Caco-2 (cell line): ENCODE measurements around the gene STPG1. TPM values are rescaled to one million over a fixed set of nuclear protein-coding genes. Genes with fewer than 3 reads are reported as not detected.

Experiments
- BruUV-seq: library from RNA; stranded (reverse); fragments of 400-500 nt; replicated peaks from 2 replicates; lab custom pipeline; 2021; lab: Mats Ljungman, UMichigan
- CTCF ChIA-PET: fragments of 300-600 bp; sonication (Branson Sonifier 250); formaldehyde crosslinking; loops from one replicate; lab custom pipeline; 2022; ENCODE audit warnings: antibody characterized with exemption; lab: Charles Lee
- POLR2A ChIA-PET: fragments of 300-600 bp; sonication (Branson Sonifier 250); formaldehyde crosslinking; loops from one replicate; lab custom pipeline; 2022; ENCODE audit warnings: antibody characterized with exemption; lab: Charles Lee
- DNase-seq, 2 experiments: peaks; one replicate each; pipeline versions ENCODE4 v3.0.0 to v3.0.0-alpha.2; 2020 to 2022
- H3K27me3 ChIP-seq: replicated peaks from 2 replicates; pipeline ENCODE4 v1.6.0; 2011; ENCODE audit warnings: low read length; ENCODE audit not compliant: control insufficient read depth, insufficient read depth
- H3K36me3 ChIP-seq: 2 replicates; pipeline ENCODE4 v1.5.1; 2011; ENCODE audit warnings: low read length; ENCODE audit not compliant: control insufficient read depth, insufficient read depth
- H3K4me1 ChIP-seq: fragments of 250-450 bp; sonication (Bioruptor Pico); 2 replicates; pipeline ENCODE4 v1.5.1; 2020; ENCODE audit warnings: mild to moderate bottlenecking
- H3K4me3 ChIP-seq: 2 replicates; pipeline ENCODE4 v1.5.1; 2011; ENCODE audit warnings: low read depth, mild to moderate bottlenecking, control low read depth, low read length
- H3K9me3 ChIP-seq: fragments of 250-450 bp; sonication (Bioruptor Pico); 2 replicates; pipeline ENCODE4 v1.5.1; 2020; ENCODE audit warnings: mild to moderate bottlenecking, moderate library complexity
- H3K27ac Mint-ChIP-seq: one replicate; pipeline ENCODE4 v1.8.0; 2022; ENCODE audit warnings: mixed read lengths; ENCODE audit not compliant: unreplicated experiment
- H3K27me3 Mint-ChIP-seq: one replicate; pipeline ENCODE4 v1.8.0; 2022; ENCODE audit warnings: mixed read lengths; ENCODE audit not compliant: insufficient read depth, unreplicated experiment
- H3K36me3 Mint-ChIP-seq: one replicate; pipeline ENCODE4 v1.8.0; 2022; ENCODE audit warnings: mild to moderate bottlenecking, mixed read lengths; ENCODE audit not compliant: insufficient read depth, unreplicated experiment
- H3K4me1 Mint-ChIP-seq: one replicate; pipeline ENCODE4 v1.8.0; 2022; ENCODE audit warnings: low read depth, mixed read lengths; ENCODE audit not compliant: unreplicated experiment
- H3K4me3 Mint-ChIP-seq: one replicate; pipeline ENCODE4 v1.8.0; 2022; ENCODE audit warnings: mild to moderate bottlenecking, moderate library complexity, mixed read lengths; ENCODE audit not compliant: unreplicated experiment
- H3K9me3 Mint-ChIP-seq: one replicate; pipeline ENCODE4 v1.8.0; 2022; ENCODE audit warnings: mixed read lengths; ENCODE audit not compliant: unreplicated experiment
- intact Hi-C: fragments of 100-400 bp; cut with micrococcal nuclease; formaldehyde crosslinking; loops from one replicate; pipeline ENCODE4 v1.10.0; 2022; ENCODE audit not compliant: unreplicated experiment
- total RNA-seq: library from RNA; stranded (reverse); gene quantifications from 2 replicates; pipeline ENCODE4 v1.2.3, GENCODE V29; 2022
- TF ChIP-seq, protein P1 (sequence below), 2 experiments: fragments of 200-600 bp in 1 of 2; IDR thresholded peaks; 1 replicate in 1 of 2; 2 replicates in 1 of 2; pipeline versions ENCODE4 v1.5.1 to v1.8.0; 2011 to 2022; ENCODE audit warnings: antibody characterized with exemption in 1 of 2, control low read depth in 1 of 2, inconsistent platforms in 1 of 2, low read depth in 1 of 2, low read length in 1 of 2, mild to moderate bottlenecking in 1 of 2, moderate library complexity in 1 of 2; ENCODE audit not compliant: insufficient read depth in 1 of 2, severe bottlenecking in 1 of 2, unreplicated experiment in 1 of 2

STPG1 gene
- total RNA-seq, 1 experiment from 2014 or later: 8.6 TPM

DNA sequence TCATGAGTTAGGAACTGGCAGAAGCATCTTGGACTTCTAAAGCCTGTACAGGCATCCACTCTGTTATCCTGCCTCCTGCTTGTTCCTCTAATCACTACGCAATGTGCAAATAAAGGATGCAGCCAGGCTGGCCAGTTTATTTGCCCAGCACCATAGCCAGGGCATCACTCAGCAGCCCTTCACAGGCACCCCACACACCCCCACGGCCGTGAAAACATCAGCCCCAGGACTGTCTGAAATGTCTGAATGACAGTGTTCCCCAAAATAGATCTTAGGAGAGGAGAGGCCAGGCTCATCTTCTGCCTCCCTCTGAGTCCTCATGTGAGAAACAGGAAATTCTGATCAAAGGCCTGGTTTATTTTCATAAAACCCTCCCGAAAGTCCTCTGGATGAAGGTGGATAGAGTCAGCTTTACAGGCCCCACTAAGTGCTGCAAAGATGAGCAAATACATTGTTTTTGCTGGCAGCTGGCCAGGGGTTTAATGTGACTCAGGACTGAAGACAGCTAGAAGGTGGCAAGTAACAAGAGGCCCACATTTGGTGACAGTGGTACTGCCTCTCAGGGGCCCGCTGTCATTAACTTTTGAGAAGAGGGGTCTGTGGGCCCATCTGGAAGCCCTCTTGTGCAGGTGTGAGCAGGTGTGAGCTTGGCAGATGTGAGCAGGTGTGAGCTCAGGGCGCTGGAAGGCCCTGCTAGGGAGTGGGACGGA is 61.5 kb downstream of the STPG1 start:
- no peak overlapping the region for H3K4me3 ChIP-seq
- Mint-ChIP-seq H3K27ac (no peak overlapping the region), H3K4me1 (no peaks in the 10 kb centered on the region), H3K36me3 (no peaks in the 10 kb centered on the region), H3K9me3 (no peaks in the 10 kb centered on the region), H3K27me3 (no peaks in the 10 kb centered on the region), H3K4me3 (no peak overlapping the region)
- intact Hi-C loops: no loop called here
- H3K27me3 ChIP-seq: no peaks in the 10 kb centered on the region
- no peaks in the 10 kb centered on the region for H3K9me3 ChIP-seq
- no peaks in the 10 kb centered on the region for H3K36me3 ChIP-seq
- no peaks in the 10 kb centered on the region for H3K4me1 ChIP-seq
- POLR2A ChIA-PET: no interaction called here
- BruUV-seq: no TSS peak
- TF ChIP-seq, protein P1, sequence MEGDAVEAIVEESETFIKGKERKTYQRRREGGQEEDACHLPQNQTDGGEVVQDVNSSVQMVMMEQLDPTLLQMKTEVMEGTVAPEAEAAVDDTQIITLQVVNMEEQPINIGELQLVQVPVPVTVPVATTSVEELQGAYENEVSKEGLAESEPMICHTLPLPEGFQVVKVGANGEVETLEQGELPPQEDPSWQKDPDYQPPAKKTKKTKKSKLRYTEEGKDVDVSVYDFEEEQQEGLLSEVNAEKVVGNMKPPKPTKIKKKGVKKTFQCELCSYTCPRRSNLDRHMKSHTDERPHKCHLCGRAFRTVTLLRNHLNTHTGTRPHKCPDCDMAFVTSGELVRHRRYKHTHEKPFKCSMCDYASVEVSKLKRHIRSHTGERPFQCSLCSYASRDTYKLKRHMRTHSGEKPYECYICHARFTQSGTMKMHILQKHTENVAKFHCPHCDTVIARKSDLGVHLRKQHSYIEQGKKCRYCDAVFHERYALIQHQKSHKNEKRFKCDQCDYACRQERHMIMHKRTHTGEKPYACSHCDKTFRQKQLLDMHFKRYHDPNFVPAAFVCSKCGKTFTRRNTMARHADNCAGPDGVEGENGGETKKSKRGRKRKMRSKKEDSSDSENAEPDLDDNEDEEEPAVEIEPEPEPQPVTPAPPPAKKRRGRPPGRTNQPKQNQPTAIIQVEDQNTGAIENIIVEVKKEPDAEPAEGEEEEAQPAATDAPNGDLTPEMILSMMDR (IDR thresholded peaks at IDR 0.05; ENCODE audit: insufficient read depth in 1 of 2, low read depth in 1 of 2, low read length in 1 of 2, severe bottlenecking in 1 of 2, unreplicated experiment in 1 of 2): no peak
- DNase-seq: no peak
- CTCF ChIA-PET: no interaction called here

- H3K4me1 Mint-ChIP-seq: no peaks in the 10 kb centered on the region
- Histone ChIP-seq H3K27me3 (no peaks in the 10 kb centered on the region), H3K36me3 (no peaks in the 10 kb centered on the region), H3K9me3 (no peaks in the 10 kb centered on the region), H3K4me1 (no peaks in the 10 kb centered on the region), H3K4me3 (no peak overlapping the region)
- no peak overlapping the region for H3K4me3 Mint-ChIP-seq
- ChIA-PET CTCF (no interaction called here), POLR2A (no interaction called here)
- no peaks in the 10 kb centered on the region for H3K27me3 Mint-ChIP-seq
- DNase-seq: no peak
- BruUV-seq: no TSS peak
- H3K9me3 Mint-ChIP-seq: no peaks in the 10 kb centered on the region
- no peaks in the 10 kb centered on the region for H3K36me3 Mint-ChIP-seq
- TF ChIP-seq, protein P1 (IDR thresholded peaks at IDR 0.05; ENCODE audit: insufficient read depth in 1 of 2, low read depth in 1 of 2, low read length in 1 of 2, severe bottlenecking in 1 of 2, unreplicated experiment in 1 of 2): no peak
- intact Hi-C loops: no loop called here
- H3K27ac Mint-ChIP-seq: no peak overlapping the region
Measured at GRCh38 chr1:24351247-24351646, 62.3 kb downstream of the STPG1 start.

- H3K4me3 ChIP-seq: no peak overlapping the region
- no peaks in the 10 kb centered on the region for H3K27me3 ChIP-seq
- TF ChIP-seq, protein P1 (IDR thresholded peaks at IDR 0.05; ENCODE audit: insufficient read depth in 1 of 2, low read depth in 1 of 2, low read length in 1 of 2, severe bottlenecking in 1 of 2, unreplicated experiment in 1 of 2): no peak
- H3K4me1 ChIP-seq: no peaks in the 10 kb centered on the region
- no TSS peak for BruUV-seq
- ChIA-PET CTCF (no interaction called here), POLR2A (no interaction called here)
- Mint-ChIP-seq H3K36me3 (no peaks in the 10 kb centered on the region), H3K4me3 (no peak overlapping the region), H3K4me1 (no peaks in the 10 kb centered on the region), H3K9me3 (no peaks in the 10 kb centered on the region), H3K27me3 (no peaks in the 10 kb centered on the region), H3K27ac (no peak overlapping the region)
- DNase-seq: no peak
- H3K9me3 ChIP-seq: no peaks in the 10 kb centered on the region
- no peaks in the 10 kb centered on the region for H3K36me3 ChIP-seq
- intact Hi-C loops: no loop called here
Measured at GRCh38 chr1:24349891-24350290, 63.7 kb downstream of the STPG1 start.
